Progenitor cell of endocrine pancreas (in vitro differentiated cells): ENCODE results near the gene DISP3. TPM values are rescaled to one million over a fixed set of nuclear protein-coding genes. Genes with fewer than 3 reads are reported as not detected.

ENCODE experiments used
- DNase-seq: peaks from one replicate; pipeline ENCODE4 v3.0.0; 2021; ENCODE audit warnings: low spot score; ENCODE audit not compliant: unreplicated experiment
- H3K27ac Mint-ChIP-seq: 2 replicates; pipeline ENCODE4 v1.8.0; 2021; ENCODE audit warnings: mild to moderate bottlenecking, moderate library complexity, mixed read lengths
- H3K27me3 Mint-ChIP-seq: 2 replicates; pipeline ENCODE4 v1.8.0; 2021; ENCODE audit warnings: mixed read lengths
- H3K36me3 Mint-ChIP-seq: 2 replicates; pipeline ENCODE4 v1.8.0; 2022; ENCODE audit warnings: mixed read lengths; ENCODE audit not compliant: insufficient read depth
- H3K4me1 Mint-ChIP-seq: 2 replicates; pipeline ENCODE4 v1.8.0; 2021; ENCODE audit warnings: low read depth, mixed read lengths
- H3K4me3 Mint-ChIP-seq: 2 replicates; pipeline ENCODE4 v1.8.0; 2021; ENCODE audit warnings: low read depth, mild to moderate bottlenecking, moderate library complexity, mixed read lengths
- H3K9me3 Mint-ChIP-seq: 2 replicates; pipeline ENCODE4 v1.8.0; 2021; ENCODE audit warnings: low read depth, mixed read lengths
- total RNA-seq: library from RNA; stranded (reverse); gene quantifications from 2 replicates; pipeline ENCODE4 v1.2.1, GENCODE V29; 2021
- TF ChIP-seq, protein P1 (sequence below): fragments of 200-600 bp; sonication (generic); IDR thresholded peaks from one replicate; pipeline ENCODE4 v1.5.0; 2021; ENCODE audit warnings: antibody characterized with exemption, mild to moderate bottlenecking; ENCODE audit not compliant: unreplicated experiment

Gene DISP3
- total RNA-seq, 1 donor from 2014 or later, result 5.4 TPM

DNA sequence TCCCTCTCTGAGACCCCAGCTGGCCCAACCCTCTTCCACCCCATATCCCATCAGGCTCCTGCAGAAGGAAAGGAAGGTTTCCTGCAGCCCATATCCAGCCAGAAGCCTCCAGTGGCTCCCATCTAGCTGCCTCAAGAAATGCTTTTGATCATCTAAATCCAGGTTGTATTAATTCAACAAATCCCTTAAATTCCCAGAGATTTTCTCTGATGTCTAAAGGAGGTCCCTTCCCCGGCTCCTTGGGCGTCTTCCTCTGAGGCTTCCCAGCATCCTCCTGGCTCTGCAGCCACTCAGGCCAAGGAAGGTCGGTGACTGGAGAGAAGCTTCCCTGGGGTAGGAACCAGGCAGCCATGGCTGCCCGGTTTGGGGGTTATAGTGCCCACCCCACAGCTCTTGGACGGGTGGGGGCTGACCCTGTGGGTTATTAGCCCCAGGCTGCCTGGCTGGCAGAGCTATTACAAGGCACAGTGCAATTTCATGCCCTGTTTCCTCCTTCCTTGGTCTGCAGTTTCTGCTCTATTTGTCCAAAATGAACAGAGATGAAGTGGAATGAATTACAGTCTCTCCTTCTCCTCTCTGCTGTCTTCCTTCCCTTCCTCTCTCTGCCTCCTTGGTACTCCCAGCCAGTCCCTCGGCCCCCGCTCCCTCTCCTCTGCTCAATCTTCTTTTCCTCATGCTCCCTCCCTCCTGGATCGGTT, 34.8 kb upstream of the DISP3 start:
- DNase-seq, result no peak
- no peak overlapping the region for H3K27ac Mint-ChIP-seq
- TF ChIP-seq, protein P1, sequence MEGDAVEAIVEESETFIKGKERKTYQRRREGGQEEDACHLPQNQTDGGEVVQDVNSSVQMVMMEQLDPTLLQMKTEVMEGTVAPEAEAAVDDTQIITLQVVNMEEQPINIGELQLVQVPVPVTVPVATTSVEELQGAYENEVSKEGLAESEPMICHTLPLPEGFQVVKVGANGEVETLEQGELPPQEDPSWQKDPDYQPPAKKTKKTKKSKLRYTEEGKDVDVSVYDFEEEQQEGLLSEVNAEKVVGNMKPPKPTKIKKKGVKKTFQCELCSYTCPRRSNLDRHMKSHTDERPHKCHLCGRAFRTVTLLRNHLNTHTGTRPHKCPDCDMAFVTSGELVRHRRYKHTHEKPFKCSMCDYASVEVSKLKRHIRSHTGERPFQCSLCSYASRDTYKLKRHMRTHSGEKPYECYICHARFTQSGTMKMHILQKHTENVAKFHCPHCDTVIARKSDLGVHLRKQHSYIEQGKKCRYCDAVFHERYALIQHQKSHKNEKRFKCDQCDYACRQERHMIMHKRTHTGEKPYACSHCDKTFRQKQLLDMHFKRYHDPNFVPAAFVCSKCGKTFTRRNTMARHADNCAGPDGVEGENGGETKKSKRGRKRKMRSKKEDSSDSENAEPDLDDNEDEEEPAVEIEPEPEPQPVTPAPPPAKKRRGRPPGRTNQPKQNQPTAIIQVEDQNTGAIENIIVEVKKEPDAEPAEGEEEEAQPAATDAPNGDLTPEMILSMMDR, result no peak
- no peaks in the 10 kb centered on the region for H3K9me3 Mint-ChIP-seq
- H3K27me3 Mint-ChIP-seq, result peaks cover 43% of the 10 kb centered on the region
- no peaks in the 10 kb centered on the region for H3K36me3 Mint-ChIP-seq
- H3K4me1 Mint-ChIP-seq, result no peaks in the 10 kb centered on the region
- H3K4me3 Mint-ChIP-seq, result no peak overlapping the region

DNA sequence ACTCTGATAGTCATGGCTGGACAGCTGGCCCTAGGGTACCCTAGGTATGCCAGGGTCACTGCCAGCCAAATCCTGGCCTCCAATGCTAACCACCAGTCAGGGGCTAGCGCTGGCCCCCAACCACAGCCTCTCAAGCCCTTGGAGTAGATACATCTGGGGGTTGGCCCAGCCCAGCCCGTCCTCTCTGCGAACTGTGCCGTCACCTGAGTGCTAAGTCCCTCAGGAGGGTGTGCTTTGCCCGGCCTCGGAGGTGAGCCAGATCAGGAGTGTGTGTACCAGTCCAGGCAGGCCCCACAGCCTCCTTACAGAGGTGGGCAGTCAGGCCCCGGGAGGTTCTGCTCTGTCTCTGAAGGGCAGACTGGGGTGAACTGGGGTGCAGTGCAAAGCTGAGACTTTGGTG, 34.0 kb upstream of the DISP3 start:
- H3K4me1 Mint-ChIP-seq, result no peaks in the 10 kb centered on the region
- no peak overlapping the region for H3K27ac Mint-ChIP-seq
- no peak overlapping the region for H3K4me3 Mint-ChIP-seq
- TF ChIP-seq, protein P1, result no peak
- DNase-seq, result no peak
- peaks cover 44% of the 10 kb centered on the region for H3K27me3 Mint-ChIP-seq
- H3K36me3 Mint-ChIP-seq, result no peaks in the 10 kb centered on the region
- H3K9me3 Mint-ChIP-seq, result no peaks in the 10 kb centered on the region

DNA sequence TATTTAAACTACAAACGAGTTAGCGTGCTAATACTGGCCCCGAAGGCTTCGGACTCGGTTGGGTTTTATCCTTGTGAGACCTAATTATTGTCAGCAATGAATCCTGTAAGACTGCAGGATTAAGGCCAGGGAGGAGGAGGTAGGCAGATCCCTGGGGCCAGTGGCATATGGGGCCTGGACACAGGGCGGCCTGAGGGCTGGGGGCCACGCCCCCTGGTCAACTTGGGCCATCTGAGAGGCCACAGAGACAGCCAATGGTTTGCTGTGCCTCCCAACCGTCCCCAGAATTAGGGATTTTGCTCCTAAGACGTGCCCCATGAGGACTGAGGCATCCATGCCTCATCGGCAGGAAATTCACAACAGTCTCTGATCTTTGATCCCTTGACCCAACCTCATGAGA, 31.1 kb upstream of the DISP3 start:
- H3K27ac Mint-ChIP-seq, result no peak overlapping the region

DNA sequence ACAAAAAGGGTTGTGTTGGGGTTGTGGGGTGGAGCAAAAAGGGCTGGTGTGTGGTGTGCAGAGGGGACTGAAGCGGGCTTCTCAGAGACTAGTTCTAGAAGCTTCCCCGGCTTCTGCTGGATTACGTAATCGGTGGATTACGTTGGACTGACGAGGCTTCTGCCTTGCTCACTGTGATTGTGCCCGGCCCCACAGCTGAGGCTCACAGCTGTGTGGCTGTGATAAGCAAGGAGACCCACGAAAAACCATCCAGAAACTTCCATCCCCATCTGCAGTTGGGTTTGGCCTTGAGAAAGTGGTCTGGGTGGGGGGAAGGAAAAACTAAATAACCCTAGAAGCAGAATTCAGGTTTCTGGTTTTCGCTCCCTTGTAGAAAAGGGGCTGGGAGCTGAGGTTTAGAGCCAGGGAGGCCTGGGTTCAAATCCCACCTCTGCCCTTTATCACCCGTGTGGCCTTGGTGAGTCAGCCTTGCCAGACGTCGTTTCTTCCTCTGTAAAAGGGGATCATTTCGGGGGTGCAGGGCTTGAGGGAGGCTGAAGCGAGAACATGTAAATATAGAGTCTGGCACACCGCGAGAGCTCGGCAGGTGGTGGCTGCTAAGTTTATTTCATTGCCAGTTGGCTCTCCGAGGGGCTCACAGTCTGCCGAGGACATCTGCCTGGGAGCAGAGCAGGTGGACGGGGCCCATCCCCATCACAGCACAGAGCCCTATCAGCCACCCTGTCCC, 30.4 kb upstream of the DISP3 start:
- Mint-ChIP-seq H3K27ac (no peak overlapping the region), H3K4me1 (no peaks in the 10 kb centered on the region), H3K9me3 (no peaks in the 10 kb centered on the region), H3K4me3 (no peak overlapping the region), H3K27me3 (peaks cover 35% of the 10 kb centered on the region), H3K36me3 (no peaks in the 10 kb centered on the region)
- TF ChIP-seq, protein P1, result no peak
- DNase-seq, result no peak

More for the DNA sequence above, 31.1 kb upstream of the DISP3 start:
- Mint-ChIP-seq H3K4me3 (no peak overlapping the region), H3K27me3 (peaks cover 39% of the 10 kb centered on the region), H3K4me1 (no peaks in the 10 kb centered on the region), H3K9me3 (no peaks in the 10 kb centered on the region), H3K36me3 (no peaks in the 10 kb centered on the region)
- DNase-seq, result no peak
- TF ChIP-seq, protein P1, result no peak

DNA sequence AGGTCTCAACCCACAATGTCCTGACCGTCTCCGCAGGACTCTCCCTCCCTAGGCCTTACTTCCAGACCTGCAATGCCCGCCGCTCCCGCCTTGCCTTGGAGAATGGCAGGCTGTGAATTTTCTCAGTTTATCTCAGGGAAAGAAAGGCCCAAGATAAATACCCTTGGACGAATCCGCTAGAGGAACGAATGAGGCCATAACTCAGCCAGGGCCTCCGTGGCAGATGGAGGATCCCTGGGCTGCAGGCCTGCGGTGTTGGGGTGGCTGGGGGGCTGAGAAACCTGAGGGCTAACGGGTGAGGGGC, 29.9 kb upstream of the DISP3 start:
- H3K27me3 Mint-ChIP-seq, result peaks cover 38% of the 10 kb centered on the region
- DNase-seq, result no peak
- H3K36me3 Mint-ChIP-seq, result no peaks in the 10 kb centered on the region
- H3K27ac Mint-ChIP-seq, result no peak overlapping the region
- H3K9me3 Mint-ChIP-seq, result no peaks in the 10 kb centered on the region
- TF ChIP-seq, protein P1, result no peak
- no peak overlapping the region for H3K4me3 Mint-ChIP-seq
- H3K4me1 Mint-ChIP-seq, result no peaks in the 10 kb centered on the region
